A549 (cell line): ENCODE results near the gene FOLR2.

Experiments
- EP300 ChIP-seq, 2 experiments: fragments of >200 bp; sonication (Bioruptor Twin); formaldehyde crosslinking; IDR thresholded peaks; 2 replicates in 1 of 2; 3 replicates in 1 of 2; pipeline ENCODE4 v1.6.1; 2016 to 2017
- POLR2A ChIP-seq: IDR thresholded peaks from 2 replicates; pipeline ENCODE4 v1.6.1; 2012; ENCODE audit warnings: mild to moderate bottlenecking, low read length

- TF ChIP-seq POLR2A: no peak
- TF ChIP-seq EP300 (IDR thresholded peaks at IDR 0.05): no peak
These were observed 22.8 kb downstream of the FOLR2 start for GRCh38 chr11:72239313-72239848.
